Transverse colon (tissue), 4 donors: Measurements from ENCODE around the gene MESD.

Source experiments
- POLR2A ChIP-seq: fragments of 450-650 bp; IDR thresholded peaks from one replicate; pipeline ENCODE4 v1.6.1; 2016; ENCODE audit warnings: antibody characterized with exemption, mild to moderate bottlenecking, moderate library complexity
- POLR2AphosphoS5 ChIP-seq, 3 donors: sonication (generic); formaldehyde crosslinking; IDR thresholded peaks; one replicate each; pipeline ENCODE4 v1.6.1; 2016; ENCODE audit warnings: antibody characterized with exemption in 3 of 3
- TF ChIP-seq, protein P1 (sequence below), 5 experiments: fragments of 200-600 bp in 3 of 5; fragments of 450-650 bp in 2 of 5; sonication (generic) in 3 of 5; IDR thresholded peaks; 1 replicate in 2 of 5; 2 replicates in 3 of 5; pipeline ENCODE4 v1.5.1; 2016 to 2017; ENCODE audit warnings: antibody characterized with exemption in 5 of 5, inconsistent platforms in 3 of 5, mild to moderate bottlenecking in 2 of 5, moderate library complexity in 1 of 5

DNA sequence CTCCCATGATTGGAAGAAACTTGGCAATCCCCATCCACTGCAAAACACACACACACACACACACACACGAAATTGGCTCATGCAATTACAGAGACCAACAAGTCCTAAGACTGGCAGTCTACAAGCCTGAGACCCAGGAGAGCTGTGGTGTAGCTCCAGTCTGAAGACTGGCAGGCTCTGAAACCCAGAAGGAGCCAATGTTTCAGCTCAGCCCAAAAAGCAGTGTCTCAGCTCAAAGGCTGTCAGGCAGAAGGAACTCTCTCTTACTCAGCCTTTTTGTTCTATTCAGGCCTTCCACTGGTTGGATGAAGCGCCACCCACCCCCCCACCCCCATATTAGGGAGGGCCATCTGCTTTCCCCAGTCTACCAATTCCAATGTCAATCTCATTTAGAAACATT is 32.1 kb downstream of the MESD start:
- TF ChIP-seq, protein P1, sequence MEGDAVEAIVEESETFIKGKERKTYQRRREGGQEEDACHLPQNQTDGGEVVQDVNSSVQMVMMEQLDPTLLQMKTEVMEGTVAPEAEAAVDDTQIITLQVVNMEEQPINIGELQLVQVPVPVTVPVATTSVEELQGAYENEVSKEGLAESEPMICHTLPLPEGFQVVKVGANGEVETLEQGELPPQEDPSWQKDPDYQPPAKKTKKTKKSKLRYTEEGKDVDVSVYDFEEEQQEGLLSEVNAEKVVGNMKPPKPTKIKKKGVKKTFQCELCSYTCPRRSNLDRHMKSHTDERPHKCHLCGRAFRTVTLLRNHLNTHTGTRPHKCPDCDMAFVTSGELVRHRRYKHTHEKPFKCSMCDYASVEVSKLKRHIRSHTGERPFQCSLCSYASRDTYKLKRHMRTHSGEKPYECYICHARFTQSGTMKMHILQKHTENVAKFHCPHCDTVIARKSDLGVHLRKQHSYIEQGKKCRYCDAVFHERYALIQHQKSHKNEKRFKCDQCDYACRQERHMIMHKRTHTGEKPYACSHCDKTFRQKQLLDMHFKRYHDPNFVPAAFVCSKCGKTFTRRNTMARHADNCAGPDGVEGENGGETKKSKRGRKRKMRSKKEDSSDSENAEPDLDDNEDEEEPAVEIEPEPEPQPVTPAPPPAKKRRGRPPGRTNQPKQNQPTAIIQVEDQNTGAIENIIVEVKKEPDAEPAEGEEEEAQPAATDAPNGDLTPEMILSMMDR (IDR thresholded peaks at IDR 0.05): no peak
- TF ChIP-seq POLR2A (no peak), POLR2AphosphoS5 (IDR thresholded peaks at IDR 0.05) (no peak)
